ENCODE data around the gene ZDHHC24. TPM values are rescaled to one million over a fixed set of nuclear protein-coding genes. Genes with fewer than 3 reads are reported as not detected.
A peak's percentile ranks its signal among the peaks of the same experiment; 100 is the strongest.

Gene ZDHHC24
- total RNA-seq, 1 experiment from 2014 or later, result 12.4 TPM

DNA sequence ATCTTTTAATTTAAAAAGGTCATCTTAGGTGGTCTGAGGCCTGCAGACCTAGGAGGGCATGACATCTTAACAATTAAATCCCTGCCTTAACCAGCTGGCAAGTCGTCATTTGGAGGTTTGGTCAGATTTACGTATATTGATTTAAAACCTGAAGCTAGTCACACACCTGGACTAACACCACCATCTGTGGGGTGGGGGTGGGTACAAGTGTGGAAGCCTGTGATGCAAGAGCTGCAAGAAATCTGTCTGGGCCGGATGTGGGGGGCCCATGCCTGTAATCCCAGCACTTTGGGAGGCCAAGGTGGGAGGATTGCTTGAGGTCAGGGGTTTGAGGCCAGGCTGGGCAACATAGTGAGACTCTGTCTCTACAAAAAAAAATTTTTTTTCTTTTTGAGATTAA lies 35.4 kb upstream of the ZDHHC24 start:
- Mint-ChIP-seq H3K4me3 (ENCODE audit: unreplicated experiment) (no peak overlapping the region), H3K9me3 (ENCODE audit: unreplicated experiment) (peaks cover 7% of the 10 kb centered on the region), H3K4me1 (ENCODE audit: insufficient read depth, unreplicated experiment) (peaks cover 7% of the 10 kb centered on the region), H3K36me3 (ENCODE audit: insufficient read depth, unreplicated experiment) (no peaks in the 10 kb centered on the region), H3K27me3 (ENCODE audit: insufficient read depth, unreplicated experiment) (peaks cover 7% of the 10 kb centered on the region), H3K27ac (ENCODE audit: low read depth, unreplicated experiment) (no peak overlapping the region)
- intact Hi-C loops (cut with micrococcal nuclease), result no loop called here
- no peak for DNase-seq (ENCODE audit: unreplicated experiment)
- ChIA-PET POLR2A (interaction anchor here (0.7 to 1.8 kb wide), 7 partner anchors 13 to 96 kb away, joined by 3 to 6 read pairs (median 3); partner anchors contain the start of genes CTSF and RBM4B), CTCF (interaction anchor here (1.1 to 1.2 kb wide), 2 partner anchors 11 to 97 kb away, joined by 3 to 4 read pairs; partner anchors contain the start of gene RBM4B)
- BruUV-seq (replicated peaks), result no TSS peak
- TF ChIP-seq, protein P1, sequence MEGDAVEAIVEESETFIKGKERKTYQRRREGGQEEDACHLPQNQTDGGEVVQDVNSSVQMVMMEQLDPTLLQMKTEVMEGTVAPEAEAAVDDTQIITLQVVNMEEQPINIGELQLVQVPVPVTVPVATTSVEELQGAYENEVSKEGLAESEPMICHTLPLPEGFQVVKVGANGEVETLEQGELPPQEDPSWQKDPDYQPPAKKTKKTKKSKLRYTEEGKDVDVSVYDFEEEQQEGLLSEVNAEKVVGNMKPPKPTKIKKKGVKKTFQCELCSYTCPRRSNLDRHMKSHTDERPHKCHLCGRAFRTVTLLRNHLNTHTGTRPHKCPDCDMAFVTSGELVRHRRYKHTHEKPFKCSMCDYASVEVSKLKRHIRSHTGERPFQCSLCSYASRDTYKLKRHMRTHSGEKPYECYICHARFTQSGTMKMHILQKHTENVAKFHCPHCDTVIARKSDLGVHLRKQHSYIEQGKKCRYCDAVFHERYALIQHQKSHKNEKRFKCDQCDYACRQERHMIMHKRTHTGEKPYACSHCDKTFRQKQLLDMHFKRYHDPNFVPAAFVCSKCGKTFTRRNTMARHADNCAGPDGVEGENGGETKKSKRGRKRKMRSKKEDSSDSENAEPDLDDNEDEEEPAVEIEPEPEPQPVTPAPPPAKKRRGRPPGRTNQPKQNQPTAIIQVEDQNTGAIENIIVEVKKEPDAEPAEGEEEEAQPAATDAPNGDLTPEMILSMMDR (IDR thresholded peaks at IDR 0.05; ENCODE audit: unreplicated experiment), result no peak

- TF ChIP-seq, protein P1 (IDR thresholded peaks at IDR 0.05; ENCODE audit: unreplicated experiment), result no peak
- Mint-ChIP-seq H3K27me3 (ENCODE audit: insufficient read depth, unreplicated experiment) (peaks cover 11% of the 10 kb centered on the region), H3K4me1 (ENCODE audit: insufficient read depth, unreplicated experiment) (peaks cover 7% of the 10 kb centered on the region), H3K27ac (ENCODE audit: low read depth, unreplicated experiment) (no peak overlapping the region), H3K4me3 (ENCODE audit: unreplicated experiment) (no peak overlapping the region), H3K36me3 (ENCODE audit: insufficient read depth, unreplicated experiment) (no peaks in the 10 kb centered on the region), H3K9me3 (ENCODE audit: unreplicated experiment) (peaks cover 7% of the 10 kb centered on the region)
- intact Hi-C loops (cut with micrococcal nuclease), result no loop called here
- no TSS peak for BruUV-seq (replicated peaks)
- POLR2A ChIA-PET, result interaction anchor here (0.7 to 1.8 kb wide), 8 partner anchors 9 to 96 kb away, joined by 3 to 6 read pairs (median 3); partner anchors contain the start of genes CTSF and RBM4B
- DNase-seq (ENCODE audit: unreplicated experiment), result peak; percentile 43
- CTCF ChIA-PET, result interaction anchor here (1.1 to 1.2 kb wide), 2 partner anchors 10 to 97 kb away, joined by 3 to 4 read pairs; partner anchors contain the start of gene RBM4B
These were observed 35.0 kb upstream of the ZDHHC24 start for GRCh38 chr11:66580803-66581202.

DNA sequence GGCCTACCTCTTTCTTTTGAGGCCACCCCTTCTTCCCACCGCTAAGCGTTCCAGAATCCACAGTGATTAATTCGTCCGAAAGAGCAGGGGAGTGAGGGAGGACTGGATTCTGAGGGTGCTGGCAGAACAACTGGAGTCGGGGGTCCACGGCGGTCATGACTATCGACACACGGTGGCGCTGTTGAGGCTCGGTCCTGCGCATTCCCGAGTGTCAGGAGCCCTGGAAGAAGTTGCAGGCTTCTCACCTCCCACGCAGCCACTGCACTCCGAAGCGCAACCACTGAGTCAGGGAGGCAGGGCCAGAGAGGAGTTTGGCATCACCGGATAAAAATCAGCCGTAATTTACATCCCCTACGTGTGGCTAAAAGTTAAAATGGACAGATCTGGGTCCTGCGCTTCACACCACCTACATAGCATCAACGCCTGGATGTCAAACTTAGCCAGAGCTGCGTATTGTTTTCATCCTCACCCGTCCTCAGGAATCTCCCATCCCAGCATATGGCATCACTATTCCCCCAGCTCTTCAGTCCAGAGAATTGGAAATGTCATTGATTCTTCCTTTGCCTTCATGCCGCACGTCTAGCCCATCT lies 33.3 kb upstream of the ZDHHC24 start:
- Mint-ChIP-seq H3K4me1 (ENCODE audit: insufficient read depth, unreplicated experiment) (peaks cover 14% of the 10 kb centered on the region), H3K27ac (ENCODE audit: low read depth, unreplicated experiment) (no peak overlapping the region), H3K9me3 (ENCODE audit: unreplicated experiment) (peaks cover 7% of the 10 kb centered on the region), H3K27me3 (ENCODE audit: insufficient read depth, unreplicated experiment) (peaks cover 28% of the 10 kb centered on the region), H3K4me3 (ENCODE audit: unreplicated experiment) (no peak overlapping the region), H3K36me3 (ENCODE audit: insufficient read depth, unreplicated experiment) (no peaks in the 10 kb centered on the region)
- ChIA-PET POLR2A (interaction anchor here (0.6 to 3.0 kb wide), 4 partner anchors 10 to 99 kb away, joined by 3 to 19 read pairs (median 8); partner anchors contain the start of genes CTSF, RBM4 and RBM4B), CTCF (interaction anchor here (0.6 to 2.8 kb wide), 5 partner anchors 10 to 197 kb away, joined by 3 to 19 read pairs (median 4); partner anchors contain the start of gene RBM4B)
- intact Hi-C loops (cut with micrococcal nuclease), result loop anchor here (1.0 to 5.0 kb wide), 2 partner anchors 63 to 99 kb away; no protein-coding TSS in a partner anchor
- no TSS peak for BruUV-seq (replicated peaks)
- TF ChIP-seq, protein P1 (IDR thresholded peaks at IDR 0.05; ENCODE audit: unreplicated experiment), result peak; percentile 79
- peak; percentile 73 for DNase-seq (ENCODE audit: unreplicated experiment)

DNA sequence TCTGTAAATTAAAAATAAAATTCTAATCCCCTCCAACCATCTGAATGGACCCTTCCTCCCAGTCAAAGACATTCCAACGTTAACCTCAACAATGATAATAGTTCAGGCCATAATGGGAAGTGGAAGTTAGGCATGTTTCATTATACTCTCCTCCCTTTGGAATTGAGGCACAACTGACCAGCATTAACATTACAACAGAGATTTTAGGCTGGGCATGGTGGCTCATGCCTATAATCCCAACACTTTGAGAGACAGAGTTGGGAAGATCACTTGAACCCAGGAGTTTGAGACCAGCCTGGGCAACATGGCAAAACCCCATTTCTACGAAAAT lies 25.0 kb upstream of the ZDHHC24 start:
- intact Hi-C loops (cut with micrococcal nuclease), result no loop called here
- Mint-ChIP-seq H3K27ac (ENCODE audit: low read depth, unreplicated experiment) (no peak overlapping the region), H3K27me3 (ENCODE audit: insufficient read depth, unreplicated experiment) (peaks cover 26% of the 10 kb centered on the region), H3K4me3 (ENCODE audit: unreplicated experiment) (no peak overlapping the region), H3K9me3 (ENCODE audit: unreplicated experiment) (no peaks in the 10 kb centered on the region), H3K4me1 (ENCODE audit: insufficient read depth, unreplicated experiment) (peaks cover 14% of the 10 kb centered on the region), H3K36me3 (ENCODE audit: insufficient read depth, unreplicated experiment) (no peaks in the 10 kb centered on the region)
- TF ChIP-seq, protein P1 (IDR thresholded peaks at IDR 0.05; ENCODE audit: unreplicated experiment), result no peak
- ChIA-PET POLR2A (no interaction called here), CTCF (interaction anchor here (1.4 kb wide), 1 partner anchor 10 kb away, joined by 3 read pairs; no protein-coding TSS in a partner anchor)
- BruUV-seq (replicated peaks), result no TSS peak
- DNase-seq (ENCODE audit: unreplicated experiment), result no peak

All from MCF 10A (cell line).